Measurements from ENCODE around the gene WASF2.

WASF2 gene

GRCh38 chr1:27410709-27411108, 79.3 kb downstream of the WASF2 start:
- TF ChIP-seq GATA3 (IDR thresholded peaks at IDR 0.05; ENCODE audit: low read depth, low read length) (no peak), GATA2 (IDR thresholded peaks at IDR 0.05; ENCODE audit: low read depth, low read length) (no peak)

- TF ChIP-seq GATA2 (IDR thresholded peaks at IDR 0.05; ENCODE audit: low read depth, low read length) (no peak), GATA3 (IDR thresholded peaks at IDR 0.05; ENCODE audit: low read depth, low read length) (no peak)
Measured at GRCh38 chr1:27409669-27410068, 80.3 kb downstream of the WASF2 start.

GRCh38 chr1:27408151-27408550, 81.8 kb downstream of the WASF2 start:
- TF ChIP-seq GATA2 (IDR thresholded peaks at IDR 0.05; ENCODE audit: low read depth, low read length) (no peak), GATA3 (IDR thresholded peaks at IDR 0.05; ENCODE audit: low read depth, low read length) (no peak)

- TF ChIP-seq GATA3 (IDR thresholded peaks at IDR 0.05; ENCODE audit: low read depth, low read length) = no peak
Measured at GRCh38 chr1:27406362-27406680, 83.6 kb downstream of the WASF2 start.

GRCh38 chr1:27405074-27405473, 84.9 kb downstream of the WASF2 start:
- no peak for TF ChIP-seq GATA2 (IDR thresholded peaks at IDR 0.05; ENCODE audit: low read depth, low read length)
- no peak for TF ChIP-seq GATA3 (IDR thresholded peaks at IDR 0.05; ENCODE audit: low read depth, low read length)

- TF ChIP-seq GATA3 (IDR thresholded peaks at IDR 0.05; ENCODE audit: low read depth, low read length) = no peak
- no peak for TF ChIP-seq GATA2 (IDR thresholded peaks at IDR 0.05; ENCODE audit: low read depth, low read length)
Measured at GRCh38 chr1:27403931-27404330, 86.0 kb downstream of the WASF2 start.

GRCh38 chr1:27403065-27403726, 86.8 kb downstream of the WASF2 start:
- TF ChIP-seq GATA3 (IDR thresholded peaks at IDR 0.05; ENCODE audit: low read depth, low read length) (no peak), GATA2 (IDR thresholded peaks at IDR 0.05; ENCODE audit: low read depth, low read length) (no peak)

- no peak for TF ChIP-seq GATA3 (IDR thresholded peaks at IDR 0.05; ENCODE audit: low read depth, low read length)
- no peak for TF ChIP-seq GATA2 (IDR thresholded peaks at IDR 0.05; ENCODE audit: low read depth, low read length)
Measured at GRCh38 chr1:27402349-27402754, 87.6 kb downstream of the WASF2 start.

- TF ChIP-seq GATA3 (IDR thresholded peaks at IDR 0.05; ENCODE audit: low read depth, low read length) (no peak), GATA2 (IDR thresholded peaks at IDR 0.05; ENCODE audit: low read depth, low read length) (no peak)
Measured at GRCh38 chr1:27400963-27401341, 89.0 kb downstream of the WASF2 start.

- TF ChIP-seq GATA2 (IDR thresholded peaks at IDR 0.05; ENCODE audit: low read depth, low read length) = no peak
- TF ChIP-seq GATA3 (IDR thresholded peaks at IDR 0.05; ENCODE audit: low read depth, low read length) = no peak
Measured at GRCh38 chr1:27400082-27400962, 89.6 kb downstream of the WASF2 start.

GRCh38 chr1:27399251-27400025, 90.5 kb downstream of the WASF2 start:
- TF ChIP-seq GATA2 (IDR thresholded peaks at IDR 0.05; ENCODE audit: low read depth, low read length) (no peak), GATA3 (IDR thresholded peaks at IDR 0.05; ENCODE audit: low read depth, low read length) (no peak)

- no peak for TF ChIP-seq GATA3 (IDR thresholded peaks at IDR 0.05; ENCODE audit: low read depth, low read length)
- no peak for TF ChIP-seq GATA2 (IDR thresholded peaks at IDR 0.05; ENCODE audit: low read depth, low read length)
Measured at GRCh38 chr1:27398405-27399149, 91.4 kb downstream of the WASF2 start.

- TF ChIP-seq GATA2 (IDR thresholded peaks at IDR 0.05; ENCODE audit: low read depth, low read length) (no peak), GATA3 (IDR thresholded peaks at IDR 0.05; ENCODE audit: low read depth, low read length) (no peak)
Measured at GRCh38 chr1:27397749-27398148, 92.2 kb downstream of the WASF2 start.

GRCh38 chr1:27397110-27397509, 92.9 kb downstream of the WASF2 start:
- TF ChIP-seq GATA3 (IDR thresholded peaks at IDR 0.05; ENCODE audit: low read depth, low read length) (no peak), GATA2 (IDR thresholded peaks at IDR 0.05; ENCODE audit: low read depth, low read length) (no peak)
